Measurements from ENCODE around the gene DDX39B.
A peak's percentile ranks its signal among the peaks of the same experiment; 100 is the strongest.
"Not testable (repeated sequence)": the region's sequence is repeated elsewhere in the genome, so short reads cannot be mapped to it uniquely, and the experiment has no call there.

DDX39B gene

DNA sequence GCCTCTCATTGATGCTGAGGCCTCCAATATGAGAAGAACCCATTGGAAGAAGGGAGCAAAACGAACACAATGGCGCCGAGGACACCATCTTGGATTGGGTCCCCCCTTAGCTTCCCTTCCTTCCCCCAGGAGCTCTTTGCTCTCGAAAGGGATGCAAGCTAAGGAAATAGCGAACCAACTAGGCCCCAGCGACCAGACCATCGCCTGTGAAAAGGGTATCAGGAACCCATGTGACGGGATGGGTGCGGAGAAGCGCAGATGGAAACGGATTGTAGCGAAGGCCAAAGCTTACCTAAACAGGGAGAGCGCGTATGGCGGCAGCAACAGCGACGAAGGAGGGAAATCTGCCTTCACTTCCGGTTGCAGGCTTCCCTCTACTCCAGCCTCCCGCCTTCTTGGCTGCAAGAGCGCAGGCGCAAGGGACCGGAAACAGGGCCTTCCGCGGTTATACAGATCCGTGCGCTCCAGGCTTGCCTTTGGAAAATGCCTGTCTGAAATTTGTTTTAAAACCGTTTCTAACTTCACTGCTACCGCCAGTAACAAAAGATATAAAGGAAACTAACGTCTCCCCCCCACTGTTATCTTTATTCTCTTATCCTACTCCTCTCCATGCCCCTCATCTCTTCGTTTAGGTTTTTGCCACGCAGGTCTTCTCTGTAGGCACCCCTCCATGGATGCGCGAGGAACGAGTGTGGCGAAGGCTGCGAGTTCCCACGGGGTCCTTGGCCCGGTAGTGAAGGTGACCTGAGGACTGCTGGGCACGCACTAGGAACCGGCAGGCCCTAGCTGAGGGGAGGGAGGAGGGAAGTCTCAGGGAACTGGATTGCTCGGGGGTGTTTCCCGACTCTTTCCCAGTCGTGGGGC, at the start of gene DDX39B:
TSS of gene DDX39B (minus strand) at position 346 of the 864 bp plus-strand sequence. CDS start 1,471 bp downstream, outside the sequence.
- peak; percentile 85 for DNase-seq

DNA sequence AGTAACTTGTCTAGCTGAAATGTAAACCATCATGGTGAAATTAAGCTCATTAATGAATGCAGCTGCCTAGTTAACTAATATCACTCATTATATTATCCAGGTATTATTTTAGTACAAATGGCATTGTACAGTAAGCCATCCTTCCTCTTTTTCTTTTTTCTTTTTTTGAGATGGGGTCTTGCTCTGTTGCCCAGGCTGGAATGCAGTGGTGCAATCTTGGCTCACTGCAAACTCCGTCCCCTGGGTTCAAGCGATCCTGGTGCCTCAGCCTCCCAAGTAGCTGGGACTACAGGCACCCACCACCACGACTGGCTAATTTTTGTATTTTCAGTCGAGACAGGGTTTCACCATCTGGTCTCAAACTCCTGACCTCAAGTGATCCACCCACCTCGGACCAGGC, 48.9 kb upstream of the DDX39B start:
- not testable (repeated sequence) for DNase-seq

DNA sequence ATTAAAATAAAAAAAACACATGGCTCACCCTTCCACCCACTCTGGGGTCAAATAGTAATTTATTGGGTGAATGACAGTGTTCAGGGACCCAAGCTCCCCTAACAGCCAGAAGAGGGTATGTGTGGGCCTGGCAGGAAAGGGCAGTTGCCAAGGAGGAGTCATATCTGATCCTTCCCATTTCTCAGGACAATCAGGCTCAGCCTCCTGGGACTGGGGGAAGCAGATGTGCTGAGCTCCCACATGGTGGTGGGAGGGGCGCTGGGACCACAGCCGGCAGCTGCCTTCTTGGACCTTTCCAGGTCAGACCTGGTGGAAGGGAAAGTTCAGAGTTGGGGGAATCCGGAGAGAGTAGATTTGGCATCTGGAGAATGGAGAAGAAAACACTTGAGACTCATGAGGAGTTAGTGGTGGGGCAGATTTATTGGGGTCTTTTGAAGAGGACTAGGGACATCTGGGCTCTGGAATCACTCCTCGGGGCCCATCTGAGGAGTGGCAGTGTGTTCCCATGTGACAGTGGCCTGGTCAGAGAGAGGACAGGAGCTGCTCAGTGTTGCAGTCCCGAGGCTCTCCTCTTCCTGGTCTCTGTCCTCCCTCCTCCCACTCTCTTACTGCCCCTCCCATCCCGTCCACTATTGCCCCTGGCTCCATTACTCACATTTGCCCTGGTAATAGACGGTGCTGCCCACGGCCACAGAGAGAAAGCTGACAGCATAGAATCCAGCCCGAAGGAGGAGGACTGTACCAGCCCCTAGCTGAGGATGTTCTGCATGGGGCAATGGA, 47.3 kb upstream of the DDX39B start:
- no peak for DNase-seq

DNA sequence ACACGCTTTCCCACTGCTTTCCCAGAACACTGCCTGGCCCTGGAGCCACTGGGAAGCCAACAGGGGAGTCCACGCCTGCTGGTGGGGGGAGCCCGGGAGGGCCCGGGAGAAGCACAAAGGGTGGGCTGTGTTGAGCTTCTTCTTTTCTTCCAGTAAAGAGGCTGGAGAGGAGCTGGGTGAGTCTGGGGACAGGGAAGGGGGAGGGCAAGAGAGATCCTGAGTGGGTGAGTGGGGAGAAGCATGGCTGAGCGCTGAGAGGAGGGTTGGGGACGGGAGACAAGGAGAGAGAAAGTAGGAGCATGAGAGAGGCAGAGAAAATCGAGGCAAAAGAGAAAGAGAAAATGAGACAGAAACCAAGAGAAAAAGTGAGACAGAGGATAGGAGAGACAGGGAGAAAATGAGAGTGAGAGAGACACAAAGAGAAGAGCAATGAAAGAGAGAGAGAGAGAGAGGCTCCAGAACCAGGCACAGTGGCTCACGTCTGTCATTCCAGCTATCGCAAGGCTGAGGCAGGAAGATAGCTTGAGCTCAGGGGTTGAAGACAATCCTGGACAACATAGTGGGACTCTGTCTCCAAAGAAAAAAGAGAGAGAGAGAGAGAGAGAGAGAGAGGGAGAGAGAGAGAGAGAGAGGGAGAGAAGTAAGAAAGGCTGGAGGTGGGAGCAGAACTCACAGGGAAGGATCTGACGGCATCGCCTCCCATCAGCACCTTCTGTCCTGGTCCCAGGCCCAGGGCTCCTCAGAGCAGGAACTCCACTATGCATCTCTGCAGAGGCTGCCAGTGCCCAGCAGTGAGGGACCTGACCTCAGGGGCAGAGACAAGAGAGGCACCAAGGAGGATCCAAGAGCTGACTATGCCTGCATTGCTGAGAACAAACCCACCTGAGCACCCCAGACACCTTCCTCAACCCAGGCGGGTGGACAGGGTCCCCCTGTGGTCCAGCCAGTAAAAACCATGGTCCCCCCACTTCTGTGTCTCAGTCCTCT, 46.3 kb upstream of the DDX39B start:
- no peak for DNase-seq

DNA sequence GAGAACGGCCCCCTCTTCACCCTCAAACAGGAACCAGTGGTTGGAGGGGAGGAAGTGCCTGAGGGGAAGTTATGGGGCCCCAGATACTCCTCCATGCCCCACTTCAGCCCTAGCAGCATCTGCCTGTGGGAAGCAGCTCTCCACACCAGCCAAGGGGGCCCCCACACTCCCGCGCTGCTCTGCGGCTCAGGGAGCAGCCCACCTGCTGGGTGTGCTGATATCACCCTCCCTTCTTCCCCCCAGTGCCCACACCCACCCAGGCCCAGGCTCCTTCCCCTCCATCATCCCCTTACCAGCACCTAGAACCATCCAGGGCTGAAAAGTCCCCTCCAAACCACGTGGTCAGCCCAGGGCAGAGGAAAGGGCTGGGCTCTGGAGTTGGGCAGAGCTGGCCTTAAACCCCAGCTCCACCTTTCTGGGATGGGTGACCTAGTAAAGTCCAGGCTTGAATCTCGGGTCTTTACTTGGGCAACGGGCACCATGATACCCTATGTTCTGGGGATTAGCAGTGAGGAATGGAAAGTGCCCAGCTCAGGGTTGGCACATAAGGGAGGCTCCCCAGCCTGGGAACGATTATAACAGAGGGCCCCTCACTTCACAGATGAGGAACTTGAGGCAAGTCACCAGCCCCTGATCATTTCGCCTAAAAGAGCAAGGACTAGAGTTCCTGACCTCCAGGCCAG, 44.9 kb upstream of the DDX39B start:
- DNase-seq: no peak

DNA sequence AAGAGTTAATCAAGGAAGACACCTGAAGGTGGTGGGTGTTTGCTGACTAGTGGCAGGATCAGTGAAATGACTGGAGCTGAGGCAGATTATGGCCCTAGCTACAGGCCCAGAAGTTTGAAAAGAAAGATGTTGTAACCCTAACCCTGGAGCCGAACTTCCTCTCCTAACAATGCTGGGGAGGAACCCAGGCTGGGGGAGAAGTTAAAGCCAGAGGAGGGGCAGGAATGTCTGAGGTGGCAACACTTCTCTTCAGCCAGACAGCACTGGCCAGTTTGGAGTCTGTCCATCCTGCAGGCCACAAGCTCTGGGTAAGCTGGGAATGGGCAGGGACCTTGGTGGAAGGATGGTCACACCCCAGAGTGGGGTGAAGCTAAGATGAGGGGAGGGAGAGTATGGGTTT, 44.2 kb upstream of the DDX39B start, which contains the start of gene LST1:
TSS of gene LST1 (plus strand) at position 270 of the 400 bp plus-strand sequence. CDS start 1,023 bp downstream, outside the sequence.
- DNase-seq: no peak

DNA sequence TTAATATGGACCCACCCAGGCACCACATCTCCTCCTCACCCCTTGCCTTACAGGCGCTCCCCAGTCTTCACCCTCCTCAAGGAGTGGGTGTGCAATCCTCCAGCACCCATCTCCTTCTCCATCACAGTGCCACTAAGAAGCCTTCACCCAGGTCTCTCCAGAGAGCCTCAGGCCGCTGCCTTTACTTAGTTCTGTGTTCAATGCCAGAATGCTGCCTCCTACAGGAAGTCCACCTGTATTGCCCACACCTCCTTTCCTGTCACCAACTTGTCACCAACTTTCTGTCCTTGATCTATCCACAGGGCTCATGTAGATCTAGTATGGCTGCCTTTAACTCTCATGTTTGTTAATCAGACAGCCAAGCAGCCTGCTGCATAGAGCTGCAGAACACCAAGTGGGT, 43.7 kb upstream of the DDX39B start:
- DNase-seq: no peak

DNA sequence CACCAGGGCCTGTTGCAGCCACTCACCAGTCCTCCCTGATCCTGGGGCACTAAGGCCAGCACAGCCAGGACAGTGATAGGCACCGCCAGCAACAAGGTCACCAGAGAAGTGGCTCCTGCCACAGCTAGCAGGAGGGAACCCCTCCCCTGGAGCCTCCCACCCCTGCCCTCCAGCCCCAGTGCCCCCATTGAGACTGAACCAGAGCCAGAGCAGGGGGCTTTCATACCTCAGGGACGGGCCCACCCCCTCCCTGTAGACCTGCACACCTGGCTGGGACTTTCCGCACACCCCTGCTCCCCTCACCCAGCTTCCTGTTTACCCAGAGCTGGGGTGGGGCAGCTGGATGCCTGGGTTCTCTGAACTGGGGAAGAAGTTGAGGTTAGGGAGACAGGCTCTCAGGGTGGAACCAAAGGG, 40.4 kb upstream of the DDX39B start, which contains the start of gene LTB:
TSS of gene LTB (minus strand) at position 195 of the 414 bp plus-strand sequence. CDS start at position 188, 7 bp downstream.
- no peak for DNase-seq

DNA sequence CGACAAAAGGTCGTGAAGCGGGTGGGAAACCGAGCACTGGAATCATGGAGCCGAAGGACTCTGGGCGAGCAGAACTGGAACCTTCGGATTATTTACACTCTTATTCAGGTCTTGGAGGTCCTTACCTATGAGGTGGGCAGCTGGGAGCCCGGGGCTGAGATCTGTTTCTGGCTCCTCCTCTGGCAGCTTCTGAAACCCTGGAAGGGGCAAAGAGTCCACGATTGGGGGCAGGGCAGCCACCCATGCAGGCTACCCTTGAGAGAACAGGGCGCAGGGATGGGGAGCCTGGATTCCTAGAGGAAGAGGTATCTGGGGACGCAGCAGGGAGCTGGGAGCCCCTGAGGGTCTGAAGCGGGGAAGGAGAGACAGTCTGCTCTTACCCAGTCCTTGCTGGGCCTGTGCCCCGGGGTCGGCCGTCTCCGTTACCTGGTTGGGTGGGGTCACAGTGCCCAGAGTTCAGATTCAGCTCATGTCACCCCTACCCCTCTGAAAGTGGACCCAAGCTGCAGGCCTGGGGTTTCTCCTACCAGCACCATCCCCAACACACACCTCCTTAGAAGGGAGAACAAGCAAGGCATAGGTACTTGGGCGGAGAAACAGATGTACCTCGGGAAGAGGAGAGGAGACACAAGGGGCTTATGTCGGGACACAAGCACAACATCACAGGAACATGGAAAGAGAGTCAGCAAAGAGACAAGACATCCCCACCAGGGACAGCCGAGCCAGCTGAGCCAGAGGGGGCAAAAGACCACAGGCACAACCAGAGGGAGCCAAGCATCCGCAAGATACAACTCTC, 39.8 kb upstream of the DDX39B start:
- no peak for DNase-seq

DNA sequence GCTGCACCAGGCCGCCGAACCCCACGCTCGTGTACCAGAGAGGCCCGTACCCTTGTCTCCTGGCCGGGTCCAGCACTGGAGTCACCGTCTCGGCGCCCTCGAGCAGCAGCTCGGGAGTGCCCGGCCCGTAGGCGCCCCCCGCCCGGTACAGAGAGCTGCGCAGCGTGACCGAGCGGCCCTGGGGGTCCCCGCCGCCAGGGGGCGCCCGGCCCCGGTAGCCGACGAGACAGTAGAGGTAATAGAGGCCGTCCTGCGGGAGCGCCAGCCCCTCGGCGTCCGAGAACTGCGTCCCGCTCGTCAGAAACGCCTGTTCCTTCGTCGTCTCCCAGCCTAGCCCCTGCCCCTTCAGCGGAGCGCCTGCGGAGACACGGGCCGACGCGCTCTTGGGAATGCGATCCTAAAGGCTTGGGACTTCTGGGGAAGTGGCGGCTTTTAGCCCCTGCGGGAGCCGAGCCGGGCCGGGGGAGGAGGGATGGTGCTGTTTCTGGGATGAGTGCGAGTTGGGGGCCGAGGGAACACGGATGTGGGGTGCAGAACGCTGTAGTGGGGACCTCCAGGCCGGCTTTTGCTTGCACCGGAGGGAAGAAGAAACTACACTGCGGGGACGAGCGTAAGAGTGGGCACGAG, 39.1 kb upstream of the DDX39B start:
- peak; percentile 69 for DNase-seq

DNA sequence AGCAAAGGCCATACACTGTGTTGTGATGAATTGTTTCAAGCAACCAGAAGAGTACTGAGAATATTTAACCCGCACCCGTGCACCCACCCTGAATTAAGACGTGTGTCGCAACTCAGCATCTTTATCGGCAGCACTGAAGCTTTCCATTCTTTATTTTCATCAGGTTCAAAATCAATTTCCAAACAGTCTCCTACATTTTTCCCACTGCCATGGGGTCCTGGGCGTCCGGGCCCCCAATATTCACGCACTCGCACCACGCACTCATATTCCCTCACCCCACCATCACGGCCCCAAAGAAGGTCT, 38.6 kb upstream of the DDX39B start:
- no peak for DNase-seq

DNA sequence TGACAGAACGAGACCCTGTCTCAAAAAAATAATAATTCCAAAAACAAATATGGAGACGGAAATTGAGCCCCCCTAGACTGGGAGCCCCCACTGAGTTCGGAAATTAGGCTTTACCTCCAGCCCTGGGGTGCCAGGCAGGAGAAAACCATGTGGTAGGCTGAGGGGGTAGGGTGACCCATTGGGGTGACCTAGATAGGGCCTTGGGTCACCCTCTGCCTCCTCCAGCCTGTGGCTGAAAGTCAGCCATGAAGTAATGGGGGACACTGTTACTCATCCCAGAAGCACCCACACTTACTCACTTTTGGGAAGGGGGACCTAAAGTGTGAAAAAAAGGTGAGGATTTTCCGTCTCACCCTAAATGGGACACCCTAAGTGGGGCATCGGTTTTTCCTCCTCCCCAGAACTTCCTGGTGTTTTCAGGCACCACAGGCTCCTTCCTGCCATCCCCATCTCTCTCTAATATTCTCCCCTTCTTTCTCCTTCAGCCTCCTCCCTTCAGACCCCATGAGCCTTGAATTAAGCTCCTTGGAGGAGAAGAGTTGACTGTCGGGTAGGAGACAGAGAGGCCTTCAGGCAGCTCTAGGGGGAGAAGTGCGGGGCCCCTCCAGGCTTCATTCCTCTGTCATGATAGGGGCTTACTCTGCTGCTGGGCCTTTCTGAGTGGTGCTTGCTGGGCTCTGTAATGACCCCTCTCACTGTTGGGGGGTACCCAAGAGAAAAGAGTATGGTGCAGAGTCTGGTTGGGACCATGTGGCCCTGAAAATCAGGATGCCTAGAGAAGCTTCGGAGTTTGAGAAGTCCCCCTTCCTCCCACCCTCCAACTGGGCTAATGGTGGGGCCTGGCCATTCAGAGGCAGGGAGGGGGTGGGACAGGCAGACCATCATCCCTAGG, 38.0 kb upstream of the DDX39B start:
- no peak for DNase-seq

DNA sequence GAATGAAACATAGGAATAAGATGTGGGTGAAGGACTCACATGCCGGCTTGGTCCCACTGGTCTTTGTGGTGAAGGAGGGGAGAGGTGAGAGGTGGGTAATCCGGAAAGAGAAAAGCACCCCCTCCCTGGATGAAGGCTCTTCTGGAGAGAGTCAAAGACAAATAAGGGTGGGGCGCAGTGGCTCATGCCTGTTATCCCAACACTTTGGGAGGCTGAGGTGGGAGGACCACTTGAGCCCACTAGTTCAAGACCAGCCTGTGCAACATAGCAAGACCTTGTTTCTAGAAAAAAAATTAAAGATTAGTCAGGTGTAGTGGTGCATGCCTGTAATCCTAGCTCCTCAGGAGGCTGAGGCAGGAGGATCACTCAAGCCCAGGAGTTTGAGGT, 37.3 kb upstream of the DDX39B start:
- no peak for DNase-seq

DNA sequence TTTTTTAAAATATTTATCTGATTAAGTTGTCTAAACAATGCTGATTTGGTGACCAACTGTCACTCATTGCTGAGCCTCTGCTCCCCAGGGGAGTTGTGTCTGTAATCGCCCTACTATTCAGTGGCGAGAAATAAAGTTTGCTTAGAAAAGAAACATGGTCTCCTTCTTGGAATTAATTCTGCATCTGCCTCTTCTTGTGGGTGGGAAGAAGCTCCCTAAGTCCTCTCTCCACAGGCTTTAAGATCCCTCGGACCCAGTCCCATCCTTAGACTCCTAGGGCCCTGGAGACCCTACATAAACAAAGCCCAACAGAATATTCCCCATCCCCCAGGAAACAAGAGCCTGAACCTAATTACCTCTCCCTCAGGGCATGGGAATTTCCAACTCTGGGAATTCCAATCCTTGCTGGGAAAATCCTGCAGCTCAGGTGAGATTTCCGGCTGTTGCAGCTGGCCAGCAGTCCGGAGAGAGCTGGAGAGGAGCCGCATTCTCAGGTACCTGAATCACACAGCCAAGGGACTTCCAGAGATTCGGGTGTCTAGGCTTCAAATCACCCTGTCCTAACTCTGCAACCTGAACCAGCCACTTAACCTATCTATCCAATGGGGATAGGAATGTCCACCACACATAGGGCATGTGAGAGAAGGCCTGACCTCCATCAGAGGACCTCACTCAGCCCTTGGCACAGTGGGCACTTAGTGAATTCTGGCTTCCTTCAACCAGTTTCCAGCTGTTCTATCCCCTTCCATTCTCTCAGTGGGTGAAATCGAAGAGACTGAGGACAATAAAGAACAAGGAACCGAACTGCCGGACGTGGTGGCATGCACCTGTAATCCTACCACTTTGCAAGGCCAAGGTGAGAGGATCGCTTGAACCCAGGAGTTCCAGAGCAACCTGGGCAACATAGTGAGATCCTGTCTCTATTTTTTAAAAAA, 36.6 kb upstream of the DDX39B start:
- no peak for DNase-seq

DNA sequence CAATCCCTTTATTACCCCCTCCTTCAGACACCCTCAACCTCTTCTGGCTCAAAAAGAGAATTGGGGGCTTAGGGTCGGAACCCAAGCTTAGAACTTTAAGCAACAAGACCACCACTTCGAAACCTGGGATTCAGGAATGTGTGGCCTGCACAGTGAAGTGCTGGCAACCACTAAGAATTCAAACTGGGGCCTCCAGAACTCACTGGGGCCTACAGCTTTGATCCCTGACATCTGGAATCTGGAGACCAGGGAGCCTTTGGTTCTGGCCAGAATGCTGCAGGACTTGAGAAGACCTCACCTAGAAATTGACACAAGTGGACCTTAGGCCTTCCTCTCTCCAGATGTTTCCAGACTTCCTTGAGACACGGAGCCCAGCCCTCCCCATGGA, 35.8 kb upstream of the DDX39B start:
- no peak for DNase-seq

DNA sequence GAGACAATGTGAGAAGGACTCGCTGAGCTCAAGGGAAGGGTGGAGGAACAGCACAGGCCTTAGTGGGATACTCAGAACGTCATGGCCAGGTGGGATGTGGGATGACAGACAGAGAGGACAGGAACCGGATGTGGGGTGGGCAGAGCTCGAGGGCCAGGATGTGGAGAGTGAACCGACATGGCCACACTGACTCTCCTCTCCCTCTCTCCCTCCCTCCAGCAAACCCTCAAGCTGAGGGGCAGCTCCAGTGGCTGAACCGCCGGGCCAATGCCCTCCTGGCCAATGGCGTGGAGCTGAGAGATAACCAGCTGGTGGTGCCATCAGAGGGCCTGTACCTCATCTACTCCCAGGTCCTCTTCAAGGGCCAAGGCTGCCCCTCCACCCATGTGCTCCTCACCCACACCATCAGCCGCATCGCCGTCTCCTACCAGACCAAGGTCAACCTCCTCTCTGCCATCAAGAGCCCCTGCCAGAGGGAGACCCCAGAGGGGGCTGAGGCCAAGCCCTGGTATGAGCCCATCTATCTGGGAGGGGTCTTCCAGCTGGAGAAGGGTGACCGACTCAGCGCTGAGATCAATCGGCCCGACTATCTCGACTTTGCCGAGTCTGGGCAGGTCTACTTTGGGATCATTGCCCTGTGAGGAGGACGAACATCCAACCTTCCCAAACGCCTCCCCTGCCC, 35.2 kb upstream of the DDX39B start:
- DNase-seq: no peak

DNA sequence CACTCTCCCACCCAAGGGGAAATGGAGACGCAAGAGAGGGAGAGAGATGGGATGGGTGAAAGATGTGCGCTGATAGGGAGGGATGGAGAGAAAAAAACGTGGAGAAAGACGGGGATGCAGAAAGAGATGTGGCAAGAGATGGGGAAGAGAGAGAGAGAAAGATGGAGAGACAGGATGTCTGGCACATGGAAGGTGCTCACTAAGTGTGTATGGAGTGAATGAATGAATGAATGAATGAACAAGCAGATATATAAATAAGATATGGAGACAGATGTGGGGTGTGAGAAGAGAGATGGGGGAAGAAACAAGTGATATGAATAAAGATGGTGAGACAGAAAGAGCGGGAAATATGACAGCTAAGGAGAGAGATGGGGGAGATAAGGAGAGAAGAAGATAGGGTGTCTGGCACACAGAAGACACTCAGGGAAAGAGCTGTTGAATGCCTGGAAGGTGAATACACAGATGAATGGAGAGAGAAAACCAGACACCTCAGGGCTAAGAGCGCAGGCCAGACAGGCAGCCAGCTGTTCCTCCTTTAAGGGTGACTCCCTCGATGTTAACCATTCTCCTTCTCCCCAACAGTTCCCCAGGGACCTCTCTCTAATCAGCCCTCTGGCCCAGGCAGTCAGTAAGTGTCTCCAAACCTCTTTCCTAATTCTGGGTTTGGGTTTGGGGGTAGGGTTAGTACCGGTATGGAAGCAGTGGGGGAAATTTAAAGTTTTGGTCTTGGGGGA, 34.3 kb upstream of the DDX39B start:
- DNase-seq: no peak

All from NCI-H1048 (cell line).